Fibroblast of upper back skin (primary cell): ENCODE measurements around the gene ENHO.
"Not testable (repeated sequence)": the region's sequence is repeated elsewhere in the genome, so short reads cannot be mapped to it uniquely, and the experiment has no call there.

Experiments
- DNase-seq: peaks from one replicate; pipeline ENCODE4 v3.0.0-alpha.2; 2013

Gene ENHO

DNA sequence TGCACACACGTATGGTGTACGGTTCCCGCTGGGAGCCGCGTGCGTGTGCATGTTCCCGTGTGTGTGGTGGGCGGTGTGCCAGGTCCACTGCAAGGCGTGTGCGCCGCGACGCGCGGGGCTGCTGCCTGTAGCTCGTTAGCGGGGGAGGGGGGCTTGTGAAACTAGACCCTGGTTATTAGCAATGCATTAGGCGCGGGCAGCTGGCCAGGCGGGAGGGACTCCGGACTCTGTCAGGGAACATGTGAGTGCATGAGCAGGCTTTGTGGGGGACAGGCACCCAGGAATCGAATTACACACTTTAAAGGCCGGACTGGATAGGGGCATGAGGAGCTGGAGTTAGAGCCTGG, 32.2 kb upstream of the ENHO start:
- peak; percentile 16 for DNase-seq

DNA sequence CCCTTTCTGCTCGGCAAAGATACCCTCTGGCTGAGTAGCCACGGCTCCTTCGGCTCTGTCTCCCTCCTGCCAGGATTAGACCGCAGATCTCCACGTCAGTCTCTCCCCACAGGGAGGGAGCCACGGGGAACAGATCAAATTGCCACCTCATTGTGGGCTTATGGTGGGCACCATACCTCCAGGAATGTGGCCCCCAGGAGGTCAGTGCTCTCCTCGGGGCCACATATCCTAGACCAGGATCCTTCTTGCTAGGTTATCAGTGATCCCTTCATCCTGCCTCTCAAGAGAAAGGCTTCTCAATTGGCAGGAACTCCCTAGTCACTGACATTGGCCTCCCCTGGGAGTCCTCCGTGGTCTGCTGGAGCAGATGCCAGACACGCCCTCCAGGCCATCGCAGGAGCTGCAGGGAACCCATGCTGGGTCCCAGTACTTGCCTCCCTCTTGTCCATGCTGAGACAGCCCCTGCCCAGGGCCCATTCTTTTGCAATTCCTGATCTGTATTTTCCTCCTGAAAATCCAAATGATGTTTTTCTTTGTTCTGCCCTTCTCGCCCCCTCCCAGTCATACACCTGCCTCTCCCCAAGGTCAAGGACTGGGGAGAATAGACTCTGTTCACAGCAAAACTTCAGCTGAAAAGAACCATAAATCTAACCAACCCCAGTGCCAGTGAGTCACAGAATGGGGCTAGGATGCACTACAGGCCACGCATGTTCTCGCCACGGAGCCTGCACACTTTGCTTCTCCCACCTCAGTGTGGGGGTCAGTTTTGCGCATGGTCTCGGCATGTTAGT, 31.6 kb upstream of the ENHO start:
- no peak for DNase-seq

DNA sequence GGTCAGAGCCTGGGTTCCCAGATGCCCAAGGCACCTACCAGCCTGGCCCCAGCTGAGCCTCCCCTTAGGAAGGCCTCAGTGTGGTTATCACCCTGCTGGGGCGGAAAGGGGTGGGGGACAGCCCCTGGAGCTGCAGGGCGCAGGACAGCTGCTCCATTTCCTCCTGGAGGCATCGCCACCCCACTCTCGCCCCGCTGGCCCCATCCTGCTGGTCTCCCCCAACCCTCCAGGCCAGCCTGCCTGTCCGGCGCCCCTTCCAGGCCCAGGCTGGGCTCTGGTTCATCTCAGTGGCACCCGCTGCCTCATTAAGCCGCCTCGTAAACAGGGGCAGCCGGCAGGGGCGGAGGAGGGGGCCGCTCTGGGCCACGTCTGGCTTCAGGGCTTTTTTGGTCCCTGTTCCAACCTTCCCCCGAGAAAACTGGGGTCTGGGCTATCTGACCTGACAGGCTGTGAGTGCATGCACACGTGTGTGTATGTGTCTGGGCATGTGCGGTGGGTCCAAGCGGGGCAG, 30.8 kb upstream of the ENHO start:
- DNase-seq, result no peak

DNA sequence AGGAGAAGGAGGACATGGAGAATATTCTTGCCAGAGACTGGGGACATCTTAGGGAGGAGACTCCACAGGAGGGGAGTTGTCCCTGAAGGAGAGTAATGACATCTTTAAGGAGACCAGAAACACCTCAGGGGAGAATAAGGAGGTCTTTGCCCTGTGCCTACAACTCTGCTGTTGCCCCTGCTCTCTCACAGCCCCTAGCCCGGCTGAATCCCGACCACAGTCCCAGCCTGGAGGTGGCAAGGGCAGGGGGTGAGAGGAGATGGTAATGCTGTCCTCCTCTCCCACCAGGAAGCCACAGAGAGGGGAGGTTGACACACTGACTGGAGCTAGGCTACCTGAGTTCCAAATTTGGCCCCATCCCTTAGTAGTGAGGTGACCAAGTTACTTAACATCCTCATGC, 30.2 kb upstream of the ENHO start:
- DNase-seq, result no peak

DNA sequence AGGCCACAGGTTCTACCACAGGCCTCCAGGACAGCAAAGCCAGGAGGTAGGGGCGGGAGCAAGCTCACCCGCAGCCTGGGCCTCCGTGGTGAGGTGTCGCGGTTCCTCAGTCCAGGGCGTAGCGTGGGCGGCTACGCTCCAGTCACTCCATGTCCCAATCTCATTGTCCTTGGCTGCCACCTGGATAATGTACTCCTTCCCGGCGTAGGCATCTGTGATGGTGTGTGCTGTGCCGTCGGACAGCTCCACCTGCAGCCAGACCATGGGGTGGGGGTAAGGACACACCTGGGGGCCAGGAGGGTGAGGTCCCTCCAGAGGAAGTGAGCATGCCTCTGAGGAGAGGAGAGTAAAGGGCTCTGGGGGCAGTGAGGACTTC, 29.8 kb upstream of the ENHO start:
- DNase-seq, result no peak

DNA sequence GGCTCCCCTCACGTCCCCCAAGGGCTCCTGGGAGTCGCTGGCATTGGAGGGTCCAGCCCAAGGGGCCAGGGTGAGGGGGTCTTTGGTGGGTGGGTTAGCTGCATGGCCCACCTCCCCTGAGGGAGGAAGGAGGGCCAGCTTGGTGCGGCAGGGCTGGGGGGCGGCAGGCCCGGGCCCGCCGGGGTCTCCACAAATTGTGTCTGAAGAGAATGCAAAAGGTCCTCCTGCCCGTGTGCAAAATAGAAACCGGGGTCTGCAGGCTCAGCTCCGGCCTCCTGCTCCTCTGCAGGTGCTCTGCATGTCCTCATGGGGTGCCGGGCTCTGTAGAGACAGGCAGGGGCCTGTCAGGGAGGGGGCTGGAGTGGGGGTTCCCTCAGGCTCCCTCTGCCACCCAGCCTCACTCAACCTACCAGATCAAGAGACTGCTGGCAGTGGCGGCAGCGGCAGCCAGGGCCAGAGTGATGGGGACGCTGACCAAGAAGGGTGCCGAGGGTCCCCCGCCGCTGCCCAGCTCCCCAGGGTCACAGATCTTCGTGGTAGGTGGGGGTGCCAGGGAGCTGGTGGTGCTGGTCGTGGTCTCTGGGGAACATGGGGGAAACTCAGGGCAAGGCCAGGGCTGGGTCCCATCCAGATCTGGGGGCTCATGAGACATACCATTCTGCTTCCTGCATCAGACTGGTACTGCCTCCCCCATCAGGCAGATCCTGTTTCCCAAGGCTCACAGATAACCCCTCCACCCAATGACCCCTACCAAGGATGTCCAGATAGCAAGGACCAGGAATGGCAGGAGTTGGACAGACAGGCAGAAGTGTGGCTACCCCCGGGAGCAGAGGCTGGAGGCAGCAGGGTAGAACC, 29.2 kb upstream of the ENHO start:
- DNase-seq, result no peak

DNA sequence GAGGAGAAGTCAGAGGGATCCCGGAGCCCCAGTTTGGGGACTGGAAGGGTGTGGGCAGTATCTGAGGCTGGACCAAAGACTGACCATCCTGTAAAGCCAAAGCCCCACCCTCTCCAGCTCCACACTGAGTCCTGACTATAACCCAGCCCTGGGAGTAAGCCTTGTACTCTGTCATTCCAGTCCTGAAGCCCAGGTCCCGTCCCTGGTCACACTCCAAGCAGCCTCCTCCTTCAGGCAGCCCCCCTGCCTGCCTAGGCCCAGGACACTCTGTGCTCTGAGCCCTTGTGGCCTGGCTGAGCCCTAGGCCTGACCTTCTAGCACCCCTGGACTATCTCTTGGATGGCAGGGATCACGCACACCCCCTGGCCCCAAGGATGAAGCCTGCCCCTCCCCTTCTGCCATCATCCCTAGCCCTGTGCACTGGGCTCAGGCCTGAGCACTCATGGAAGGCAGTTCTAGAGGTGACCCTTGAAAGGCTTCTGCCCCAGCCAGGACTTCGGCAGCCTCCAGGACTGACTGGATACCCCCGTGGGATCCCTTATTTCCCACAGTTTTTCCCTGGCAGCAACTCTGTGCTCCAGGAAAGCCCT, 28.0 kb upstream of the ENHO start:
- DNase-seq, result no peak

DNA sequence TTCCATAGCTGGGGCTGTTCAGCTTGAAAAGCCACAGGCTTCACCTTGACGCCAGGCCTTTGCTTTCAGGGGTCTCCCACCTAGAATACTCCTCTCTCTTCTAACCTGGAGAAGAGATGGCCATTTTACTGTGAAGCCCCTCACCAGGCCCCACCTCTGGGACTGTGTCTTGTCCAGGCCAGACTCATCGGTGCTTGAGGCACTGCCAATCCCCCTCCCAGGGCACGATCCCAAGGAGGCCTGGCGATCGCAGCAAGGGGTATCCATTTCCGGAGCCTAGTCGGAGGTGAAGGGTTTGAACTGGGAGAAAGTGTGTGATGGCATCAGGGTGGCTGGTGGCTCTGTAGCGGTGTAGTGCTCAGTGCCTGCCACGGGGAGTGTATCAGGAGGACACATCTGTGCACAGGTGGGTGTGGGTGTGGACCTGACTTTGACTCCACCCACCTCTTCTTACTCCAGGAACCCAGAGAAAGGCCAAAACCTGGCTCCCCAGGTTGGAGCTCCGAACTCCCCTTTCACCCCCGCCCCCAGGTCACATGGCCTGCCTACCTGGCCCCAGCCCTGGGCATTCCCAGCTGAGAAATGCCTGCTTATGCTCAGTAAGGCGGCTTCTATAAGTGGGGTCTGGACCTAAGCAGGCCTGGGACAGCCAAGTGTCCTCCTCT, 27.4 kb upstream of the ENHO start:
- no peak for DNase-seq

DNA sequence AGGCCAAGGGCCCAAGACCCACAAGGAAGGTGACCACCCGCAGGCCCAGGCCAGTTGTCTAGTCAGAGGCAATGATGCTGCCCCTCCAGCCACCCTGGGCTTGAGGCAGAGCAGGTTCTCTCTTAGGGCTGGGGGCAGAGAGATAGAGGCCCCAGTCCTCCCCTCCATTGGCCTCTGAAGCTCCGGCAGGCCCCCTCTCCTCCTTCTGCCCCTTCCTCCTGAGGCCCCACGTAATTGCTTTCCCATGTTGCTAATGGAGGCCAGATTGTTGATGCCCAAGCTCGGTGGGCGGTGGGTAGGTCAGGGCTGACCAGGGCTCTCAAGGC, 26.6 kb upstream of the ENHO start:
- no peak for DNase-seq

DNA sequence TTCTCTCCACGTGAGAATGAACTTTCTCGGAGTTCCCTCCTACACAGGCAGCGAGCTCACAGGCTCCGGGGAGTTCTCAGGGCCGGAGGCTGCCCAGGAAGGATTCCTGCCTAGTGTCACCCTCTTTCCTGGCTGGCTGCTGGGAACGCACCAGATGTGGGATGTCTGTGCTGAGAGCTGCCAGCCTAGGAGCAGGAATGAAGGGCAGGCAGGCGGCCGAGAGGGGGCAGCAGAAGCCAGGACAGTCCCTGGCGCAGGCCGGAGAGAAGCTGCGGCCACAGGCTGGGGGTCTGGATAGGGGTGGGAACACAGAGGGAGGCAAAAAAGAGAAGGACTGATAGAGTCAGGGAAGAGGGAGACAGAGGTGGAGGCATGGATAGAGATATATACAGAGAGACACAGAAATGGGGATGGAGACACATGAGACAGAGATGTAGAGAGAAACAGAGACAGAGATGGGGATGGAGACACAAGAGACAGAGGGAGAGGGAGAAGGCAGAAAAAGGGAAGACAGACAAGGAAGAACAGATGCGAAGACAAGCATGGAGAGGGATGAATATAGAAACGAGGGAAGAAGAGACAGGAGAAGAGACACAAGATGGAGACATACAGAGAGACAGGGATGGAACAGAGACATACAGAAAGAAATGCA, 25.3 kb upstream of the ENHO start:
- DNase-seq, result peak; percentile 53

DNA sequence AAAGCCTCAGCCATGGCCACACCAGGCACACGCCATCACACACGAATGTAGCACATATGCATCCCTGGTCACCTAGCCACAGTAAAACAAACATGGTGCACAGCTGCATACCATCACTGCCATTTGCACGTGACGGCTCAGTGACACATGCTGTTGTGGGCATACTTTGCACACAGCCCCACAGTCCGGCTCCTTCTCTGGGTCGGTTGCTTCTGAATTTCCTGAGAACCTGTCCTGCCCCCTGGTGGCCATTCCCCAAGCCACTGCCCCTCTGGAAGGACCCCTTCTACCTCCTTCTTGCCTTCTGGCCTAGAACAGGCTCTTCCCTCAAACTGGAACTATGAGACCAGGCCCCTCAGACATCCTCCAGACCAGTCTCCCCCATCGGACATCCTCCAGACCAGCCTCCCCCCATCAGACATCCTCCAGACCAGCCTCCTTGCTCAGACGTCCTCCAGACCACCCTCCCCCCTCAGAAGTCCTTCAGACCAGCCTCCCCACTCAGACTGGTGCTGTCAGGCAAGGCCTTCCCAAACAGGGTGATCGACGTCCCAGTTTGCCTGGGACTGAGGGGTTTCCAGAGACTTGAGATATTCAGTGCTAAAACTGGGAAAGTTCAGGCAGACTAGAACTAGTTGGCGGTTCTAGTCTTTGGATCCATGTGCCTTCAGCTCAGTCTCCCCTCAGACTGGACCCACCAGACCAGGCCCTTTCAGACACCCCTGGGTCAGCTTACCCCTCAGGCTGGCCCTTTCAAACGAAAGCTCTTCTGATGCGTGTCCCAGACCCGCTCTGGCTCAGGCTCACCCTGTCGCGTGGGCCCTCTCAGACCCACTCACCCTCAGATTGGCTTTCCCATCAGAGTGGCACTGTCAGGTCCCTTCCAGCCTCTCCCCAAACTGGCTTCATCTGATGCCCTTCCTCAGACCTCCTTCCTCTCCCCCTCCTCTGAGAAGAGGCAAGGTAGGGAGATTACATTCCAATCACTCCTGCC, 24.3 kb upstream of the ENHO start:
- DNase-seq, result peak; percentile 61

DNA sequence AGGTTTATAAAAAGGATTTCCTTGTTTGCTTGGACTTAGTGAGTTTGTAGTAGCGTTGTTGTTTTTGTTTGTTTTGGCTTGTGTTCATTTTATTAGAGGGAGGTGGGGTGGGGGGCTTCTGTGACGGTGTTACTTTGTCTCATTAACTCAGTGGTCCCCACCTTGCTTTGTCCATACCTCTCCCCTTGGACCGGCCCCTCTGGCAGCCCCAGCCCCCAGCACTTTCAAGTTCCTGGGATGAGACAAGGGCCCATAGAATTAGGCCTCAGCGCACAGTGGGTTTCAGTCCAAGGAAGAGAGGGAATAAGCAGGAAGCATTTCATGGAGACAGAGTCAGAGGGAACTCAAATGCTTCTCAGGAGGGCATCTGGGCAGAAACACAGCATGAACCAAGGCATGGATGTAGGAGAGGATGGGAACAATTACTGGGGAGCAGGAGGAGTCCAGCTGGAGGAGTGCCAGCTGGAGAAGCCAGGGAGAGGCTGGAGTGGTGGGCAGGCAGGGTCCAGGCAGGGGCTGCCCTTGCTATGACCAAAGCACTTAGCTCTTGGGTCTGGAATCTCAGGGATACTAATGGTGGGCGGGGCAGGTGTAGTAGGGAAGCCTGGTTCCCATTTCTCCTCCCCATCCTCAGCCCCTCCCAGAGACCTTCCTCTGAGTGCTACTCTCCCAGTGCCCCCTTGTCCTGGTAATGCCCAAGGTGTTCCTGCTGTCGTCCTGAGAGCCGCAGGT, 23.5 kb upstream of the ENHO start:
- no peak for DNase-seq

DNA sequence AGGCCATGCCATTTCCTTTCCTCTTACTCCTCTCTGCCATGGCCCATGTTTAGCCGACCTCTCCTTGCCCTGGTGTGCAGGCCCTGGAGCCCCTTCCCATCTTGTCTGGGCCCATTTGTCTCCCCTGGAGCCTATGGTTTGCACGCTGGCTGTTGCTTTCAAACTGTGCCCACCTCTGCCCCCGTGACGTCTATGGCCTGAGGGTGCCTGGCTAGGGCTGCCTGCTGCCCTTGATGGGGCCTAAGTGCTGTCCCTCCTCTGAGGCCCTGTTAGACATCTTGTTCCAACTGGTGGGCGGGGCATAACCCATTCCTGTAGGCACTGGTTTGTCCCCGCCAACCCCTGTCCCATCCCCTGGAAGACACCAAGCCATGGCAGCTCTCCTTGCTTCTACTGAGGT, 22.7 kb upstream of the ENHO start:
- DNase-seq, result no peak

DNA sequence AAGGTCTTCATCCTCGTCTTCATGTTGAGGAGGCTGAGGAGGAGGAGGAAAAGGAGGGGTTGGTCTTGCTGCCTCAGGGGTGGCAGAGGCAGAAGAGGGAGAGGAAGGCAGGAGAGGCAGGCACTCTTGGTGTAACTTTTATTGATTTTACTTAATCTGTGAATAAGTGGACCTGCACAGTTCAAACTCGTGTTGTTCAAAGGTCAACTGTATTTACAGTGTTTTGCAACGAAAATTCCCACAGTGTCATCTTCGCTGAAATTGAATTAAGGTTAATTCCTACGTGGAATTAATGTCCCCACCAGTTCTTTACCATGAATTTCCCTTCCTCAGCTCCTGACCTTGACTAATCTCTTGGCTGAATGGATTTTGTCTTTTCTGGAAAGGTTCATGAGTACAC, 21.2 kb upstream of the ENHO start:
- no peak for DNase-seq

DNA sequence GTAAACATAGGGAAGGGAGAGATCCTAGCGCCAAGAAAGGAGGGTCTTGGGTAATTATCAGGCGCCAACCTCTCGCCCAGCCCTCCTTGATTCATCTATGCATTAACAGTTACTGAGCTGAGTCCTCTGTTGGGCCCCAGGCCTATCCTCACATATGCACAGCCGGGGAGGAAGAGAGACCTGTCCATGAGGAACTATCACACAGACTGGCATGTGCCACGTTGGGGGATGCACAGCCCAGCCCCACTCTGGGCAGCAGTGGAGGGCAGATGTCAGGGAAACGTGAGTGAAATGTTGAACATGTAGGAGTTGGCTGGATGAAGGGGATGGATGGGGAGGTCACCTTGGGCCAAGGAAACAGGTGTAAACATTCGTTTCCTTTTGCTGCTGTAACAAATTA, 18.8 kb upstream of the ENHO start:
- DNase-seq, result no peak

DNA sequence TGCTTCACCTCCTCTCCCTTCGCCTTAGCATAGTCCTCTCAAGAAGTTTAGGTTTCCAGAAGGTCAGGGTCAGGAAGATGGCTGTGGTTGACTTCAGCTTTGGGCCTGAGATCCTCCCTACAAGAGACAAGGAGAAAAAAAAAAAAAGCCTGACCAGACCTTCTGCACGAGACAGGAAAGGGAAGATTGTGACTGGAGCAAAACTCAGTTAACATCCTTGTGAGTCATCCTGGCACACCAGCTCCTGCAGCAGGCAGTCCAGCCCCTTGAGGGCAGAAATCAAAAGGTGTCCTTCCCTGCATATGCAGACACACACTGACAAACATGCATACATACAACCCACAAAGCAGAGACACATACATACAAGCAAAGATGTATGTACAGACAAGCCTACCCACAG, 18.0 kb upstream of the ENHO start:
- DNase-seq, result peak; percentile 40

DNA sequence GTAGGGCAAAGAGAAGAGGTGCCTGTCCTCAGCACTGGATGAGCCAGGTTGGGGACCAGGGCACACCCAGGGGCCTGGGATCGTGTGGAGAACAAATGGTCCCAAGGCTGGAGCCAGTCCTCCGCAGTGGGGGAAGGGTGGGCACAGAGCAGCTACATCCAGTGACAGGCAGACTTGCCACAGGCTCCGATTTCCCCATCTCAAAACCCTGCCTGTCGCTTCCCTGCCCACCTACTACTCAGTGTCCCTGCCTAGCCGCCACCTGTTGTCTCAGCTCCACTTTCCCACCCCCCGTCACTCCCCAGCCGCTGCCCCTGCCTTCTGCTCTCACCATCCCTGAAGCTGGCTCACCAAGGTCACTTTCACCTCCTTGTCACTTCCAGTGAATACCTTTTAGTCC, 13.9 kb upstream of the ENHO start:
- no peak for DNase-seq

DNA sequence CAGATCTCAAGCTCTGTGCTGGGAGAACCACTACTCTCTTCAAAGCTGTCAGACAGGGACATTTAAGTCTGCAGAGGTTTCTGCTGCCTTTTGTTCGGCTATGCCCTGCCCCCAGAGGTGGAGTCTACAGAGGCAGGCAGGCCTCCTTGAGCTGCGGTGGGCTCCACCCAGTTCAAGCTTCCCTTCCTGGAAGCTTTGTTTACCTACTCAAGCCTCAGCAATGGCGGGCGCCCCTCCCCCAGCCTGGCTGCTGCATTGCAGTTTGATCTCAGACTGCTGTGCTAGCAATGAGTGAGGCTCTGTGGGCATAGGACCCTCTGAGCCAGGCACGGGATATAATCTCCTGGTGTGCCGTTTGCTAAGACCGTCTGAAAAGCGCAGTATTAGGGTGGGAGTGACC, 9.3 kb upstream of the ENHO start:
- not testable (repeated sequence) for DNase-seq

DNA sequence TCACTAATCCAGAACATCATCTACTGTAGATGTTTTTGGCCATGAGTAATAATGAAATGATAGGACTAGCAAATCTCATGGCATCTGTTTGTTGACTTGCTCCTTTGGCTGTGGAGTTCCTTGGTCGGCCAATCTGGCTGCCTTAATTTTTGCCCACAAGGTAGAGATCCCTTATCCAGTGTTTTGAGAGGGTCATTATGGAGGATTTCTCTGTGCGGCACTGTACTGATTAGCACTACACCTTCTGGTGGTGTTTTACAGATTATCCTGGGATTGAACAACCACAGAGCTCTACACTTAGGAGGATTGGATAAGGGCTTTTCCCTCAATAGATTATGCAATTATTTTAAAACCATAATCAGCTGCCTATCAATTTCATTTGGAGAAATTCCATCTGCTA, 3.2 kb upstream of the ENHO start:
- no peak for DNase-seq

DNA sequence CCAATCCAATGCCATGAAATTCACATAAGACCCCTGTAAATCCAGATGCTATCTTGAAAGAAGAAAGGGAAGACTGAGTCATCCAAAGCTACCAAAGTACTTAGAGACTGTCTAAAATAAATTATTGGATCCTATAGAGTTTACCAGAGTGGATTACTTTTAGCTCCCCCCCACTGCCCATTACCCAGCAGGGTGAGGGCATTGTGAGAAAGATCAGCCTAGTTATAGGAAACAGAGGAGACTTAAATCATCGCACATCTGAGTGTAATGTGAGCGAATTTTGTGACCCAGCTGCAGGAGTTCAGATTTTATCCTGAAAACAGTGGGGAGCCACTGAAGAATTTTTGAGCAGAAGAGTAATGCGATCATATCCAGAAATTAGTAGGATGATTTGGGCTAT, 1.6 kb upstream of the ENHO start:
- DNase-seq, result no peak
